GM18867 (cell line): ENCODE measurements around the gene GSTT2.

Experiments used
- ATAC-seq: cut with Tn5 transposase; IDR thresholded peaks from one replicate; pipeline ENCODE4 v1.9.1; 2021; ENCODE audit warnings: mild to moderate bottlenecking, moderate library complexity; ENCODE audit not compliant: unreplicated experiment

The GSTT2 gene

GRCh38 chr22:24008381-24009226 lies 28.7 kb downstream of the GSTT2 start:
- ATAC-seq, result no peak

GRCh38 chr22:24009227-24010017 lies 29.5 kb downstream of the GSTT2 start:
- ATAC-seq, result no peak

- no peak for ATAC-seq
Observed at GRCh38 chr22:24010018-24010391, 30.1 kb downstream of the GSTT2 start.

GRCh38 chr22:24011735-24012068 lies 31.8 kb downstream of the GSTT2 start:
- no peak for ATAC-seq

- ATAC-seq, result no peak
Observed at GRCh38 chr22:24016156-24016555, 36.2 kb downstream of the GSTT2 start.

GRCh38 chr22:24021304-24021703 lies 41.4 kb downstream of the GSTT2 start:
- ATAC-seq, result no peak

GRCh38 chr22:24023204-24023789 lies 43.4 kb downstream of the GSTT2 start:
- ATAC-seq, result no peak

GRCh38 chr22:24024354-24024753 lies 44.4 kb downstream of the GSTT2 start:
- no peak for ATAC-seq

- ATAC-seq, result no peak
Observed at GRCh38 chr22:24025475-24025874, 45.5 kb downstream of the GSTT2 start.

GRCh38 chr22:24026056-24026455 lies 46.1 kb downstream of the GSTT2 start:
- ATAC-seq, result no peak

GRCh38 chr22:24026733-24027132 lies 46.8 kb downstream of the GSTT2 start:
- no peak for ATAC-seq

- no peak for ATAC-seq
Observed at GRCh38 chr22:24027389-24027975, 47.5 kb downstream of the GSTT2 start.

GRCh38 chr22:24027991-24028390 lies 48.1 kb downstream of the GSTT2 start:
- no peak for ATAC-seq

GRCh38 chr22:24028533-24028932 lies 48.6 kb downstream of the GSTT2 start:
- no peak for ATAC-seq

GRCh38 chr22:24029304-24029703 lies 49.4 kb downstream of the GSTT2 start:
- no peak for ATAC-seq

GRCh38 chr22:24030186-24030702 lies 50.3 kb downstream of the GSTT2 start:
- no peak for ATAC-seq
